Stimulated activated CD4-positive, alpha-beta T cell treated with anti-CD3 and anti-CD28 coated beads, TNF-alpha, amount 100 ng/mL, for 1 hour (primary cell): Measurements from ENCODE around the gene SIRT4.
"Not testable (repeated sequence)": the region's sequence is repeated elsewhere in the genome, so short reads cannot be mapped to it uniquely, and the experiment has no call there.

ENCODE experiments used
- DNase-seq, 3 donors: peaks; one replicate each; pipeline ENCODE4 v3.0.0-alpha.2; 2020; ENCODE audit warnings: low read depth in 3 of 3, low spot score in 1 of 3

SIRT4 gene

GRCh38 chr12:120335447-120335846 lies 33.3 kb downstream of the SIRT4 start:
- peak in 1 of 3 donors; percentile 17 for DNase-seq

- DNase-seq, result not testable (repeated sequence)
These were observed 34.3 kb downstream of the SIRT4 start for GRCh38 chr12:120336392-120336791.

GRCh38 chr12:120337730-120338129 lies 35.6 kb downstream of the SIRT4 start:
- DNase-seq, result no peak

- no peak for DNase-seq
These were observed 37.1 kb downstream of the SIRT4 start for GRCh38 chr12:120339256-120339655.

GRCh38 chr12:120342175-120343038 lies 40.3 kb downstream of the SIRT4 start:
- no peak for DNase-seq

- DNase-seq, result no peak
These were observed 41.0 kb downstream of the SIRT4 start for GRCh38 chr12:120343039-120343537.

- no peak for DNase-seq
These were observed 41.6 kb downstream of the SIRT4 start for GRCh38 chr12:120343692-120344091.

GRCh38 chr12:120346031-120346430 lies 43.9 kb downstream of the SIRT4 start:
- no peak for DNase-seq

- no peak for DNase-seq
These were observed 44.6 kb downstream of the SIRT4 start for GRCh38 chr12:120346681-120347080.

GRCh38 chr12:120347766-120348165 lies 45.6 kb downstream of the SIRT4 start:
- no peak for DNase-seq

- no peak for DNase-seq
These were observed 48.6 kb downstream of the SIRT4 start for GRCh38 chr12:120350576-120351350.

GRCh38 chr12:120352117-120352516 lies 50.0 kb downstream of the SIRT4 start:
- no peak for DNase-seq

GRCh38 chr12:120353136-120353535 lies 51.0 kb downstream of the SIRT4 start:
- DNase-seq, result no peak

- no peak for DNase-seq
These were observed 51.6 kb downstream of the SIRT4 start for GRCh38 chr12:120353556-120354317.

GRCh38 chr12:120356567-120357030 lies 54.5 kb downstream of the SIRT4 start:
- DNase-seq, result peak; percentile 35 to 67 (median 60)

GRCh38 chr12:120357104-120357503 lies 55.0 kb downstream of the SIRT4 start:
- DNase-seq, result no peak

DNA sequence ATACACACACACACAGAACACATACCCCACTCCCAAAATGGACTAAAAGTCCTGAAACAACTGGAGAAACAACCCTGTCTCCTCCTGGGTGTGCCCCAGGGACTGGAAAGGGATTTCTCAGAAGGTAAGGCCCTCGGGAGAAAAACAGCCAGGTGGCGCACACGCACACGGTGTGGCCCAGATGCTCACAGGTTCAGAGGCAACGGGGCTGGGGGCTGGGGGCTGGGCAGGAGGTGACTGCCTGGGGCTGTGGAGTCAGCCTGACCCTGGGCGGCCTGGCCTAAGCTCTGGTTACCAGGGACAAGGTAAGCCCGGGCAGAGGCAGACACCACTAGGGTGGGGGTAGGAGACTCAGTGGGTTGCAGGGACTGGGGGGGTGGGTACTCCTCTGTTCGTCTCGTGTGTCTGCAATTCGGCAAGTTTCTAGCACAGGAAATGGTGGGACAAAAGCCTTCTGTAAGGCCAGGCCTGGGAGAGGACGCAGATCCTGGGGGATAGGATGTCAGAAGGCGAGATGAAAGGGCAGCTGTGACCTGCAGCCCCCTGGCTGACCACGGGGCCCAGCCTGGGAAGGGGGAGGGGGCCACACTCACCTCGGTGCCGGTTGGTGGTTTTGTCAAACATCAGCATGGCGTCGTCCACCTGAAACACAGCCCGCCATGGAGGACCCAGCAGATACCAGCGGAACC lies 56.4 kb downstream of the SIRT4 start:
- DNase-seq, result no peak

- no peak for DNase-seq
These were observed 57.0 kb downstream of the SIRT4 start for GRCh38 chr12:120359128-120359527.

GRCh38 chr12:120361506-120362208 lies 59.5 kb downstream of the SIRT4 start:
- no peak for DNase-seq
